AG08395 (cell line): ENCODE data around the gene ATR.
"Not testable (repeated sequence)": the region's sequence is repeated elsewhere in the genome, so short reads cannot be mapped to it uniquely, and the experiment has no call there.

Source experiments
- DNase-seq: peaks from one replicate; pipeline ENCODE4 v3.0.0; 2012; ENCODE audit warnings: mixed read lengths, low spot score

The ATR gene

GRCh38 chr3:142578329-142579223, at the start of gene ATR:
Gene ATR, minus strand, starts transcription at chr3:142578733. Its CDS starts 29 bp downstream, at chr3:142578704.
- peak; percentile 96 for DNase-seq

- no peak for DNase-seq
These were observed 48.4 kb upstream of the ATR start for GRCh38 chr3:142626971-142627370.

- no peak for DNase-seq
These were observed 46.6 kb upstream of the ATR start for GRCh38 chr3:142625153-142625440.

DNA sequence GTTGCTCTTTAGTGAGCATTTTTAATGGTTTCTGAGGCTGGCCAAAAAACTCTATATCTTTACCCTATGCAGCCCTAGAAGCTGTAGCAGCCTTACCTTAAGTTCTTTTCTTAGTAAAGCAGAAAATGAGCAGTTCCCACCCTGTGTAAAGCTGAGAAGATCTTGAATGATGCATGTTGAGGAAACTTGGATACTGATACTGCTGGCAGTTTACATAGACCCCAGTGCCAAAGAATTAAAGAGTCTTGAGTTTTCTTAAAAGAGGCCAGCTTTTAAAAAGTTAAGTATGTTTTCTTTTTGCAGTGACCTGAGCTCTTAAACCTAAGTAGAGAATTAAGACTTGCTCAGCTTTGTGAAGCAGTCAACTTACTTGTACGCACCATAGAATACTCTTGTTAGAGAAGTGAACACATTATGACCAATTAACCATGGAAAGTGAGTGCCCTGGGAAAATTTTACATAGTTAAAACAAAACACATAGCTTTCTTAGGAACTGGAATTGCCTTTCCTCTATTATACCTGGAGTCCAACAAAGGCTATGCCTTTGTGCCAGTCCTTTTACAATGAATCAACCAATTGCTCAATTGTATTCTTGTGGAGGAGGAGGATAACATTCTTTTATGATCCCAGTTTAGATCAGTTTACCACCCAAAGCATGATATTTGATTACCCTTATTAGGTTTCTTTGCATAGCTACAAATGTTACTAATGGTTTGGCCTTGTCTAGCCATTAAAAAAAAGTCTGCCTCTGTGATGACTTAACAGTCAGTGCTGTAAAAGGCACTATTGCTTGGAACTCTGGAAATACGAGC, 46.0 kb upstream of the ATR start:
- DNase-seq = no peak

DNA sequence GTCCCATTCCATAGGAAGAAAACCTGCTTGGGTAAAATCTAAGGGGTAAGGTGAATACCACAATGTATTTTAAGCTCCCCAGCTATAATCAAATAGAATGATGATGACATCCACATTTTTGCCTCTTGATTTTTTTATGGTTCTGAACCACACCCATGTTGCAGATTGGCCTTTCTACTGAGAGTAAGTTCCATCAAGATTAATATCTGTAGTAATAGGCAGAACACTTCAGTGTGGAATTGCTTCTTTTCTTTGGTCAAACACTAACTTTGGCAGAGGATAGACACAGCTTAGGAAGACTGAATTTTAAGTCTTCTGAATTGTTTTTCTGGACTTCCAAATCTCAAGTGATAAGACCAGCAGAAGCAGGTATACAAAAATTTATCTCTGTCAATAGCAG, 44.7 kb upstream of the ATR start:
- no peak for DNase-seq

- DNase-seq = no peak
These were observed 43.9 kb upstream of the ATR start for GRCh38 chr3:142622405-142622804.

- DNase-seq = no peak
These were observed 40.5 kb upstream of the ATR start for GRCh38 chr3:142618917-142619461.

DNA sequence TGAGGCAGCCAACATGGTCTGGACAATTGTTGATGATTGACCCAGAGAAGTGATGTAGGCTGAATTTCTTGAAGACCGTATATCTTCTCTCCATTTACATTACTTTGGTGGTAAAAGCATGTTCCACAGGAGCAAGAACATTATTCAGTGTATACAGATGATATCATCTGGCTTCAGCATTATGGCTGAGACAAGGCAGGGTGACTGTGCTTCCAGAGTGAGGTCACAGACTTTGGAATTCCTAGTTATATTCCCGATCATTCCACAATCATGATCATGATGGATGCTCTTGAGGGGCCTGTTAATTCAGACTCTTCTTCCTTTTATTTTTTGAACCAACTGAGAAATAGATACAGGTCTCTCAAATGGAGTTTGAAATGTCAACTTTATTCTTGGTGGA, 36.6 kb upstream of the ATR start:
- no peak for DNase-seq

DNA sequence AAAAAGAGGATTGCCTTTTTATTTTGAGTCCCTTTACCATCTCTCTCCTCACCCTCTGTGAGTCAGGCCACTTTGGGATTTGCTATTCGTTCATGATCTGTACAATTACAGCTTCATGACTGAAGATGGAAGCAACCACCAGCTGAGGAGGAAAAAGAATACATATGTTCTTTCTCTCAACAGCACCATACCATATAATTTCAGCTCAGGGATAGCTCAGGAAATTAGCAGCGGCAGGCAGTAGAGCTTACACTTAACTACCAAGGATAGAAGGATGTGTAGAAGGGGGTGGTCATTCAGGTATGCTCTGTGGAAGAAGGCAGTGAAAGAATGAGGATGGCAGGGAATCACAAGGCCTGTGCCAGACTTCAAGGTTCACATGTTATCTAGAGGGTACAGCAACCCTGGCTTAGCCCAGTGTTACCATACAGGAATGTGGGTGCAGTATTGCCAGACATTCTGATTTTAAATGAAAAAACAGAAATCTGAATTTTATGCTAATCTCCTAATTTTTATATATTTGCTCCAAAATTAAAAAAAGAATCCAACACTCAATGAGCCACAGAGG, 35.6 kb upstream of the ATR start:
- DNase-seq = no peak

DNA sequence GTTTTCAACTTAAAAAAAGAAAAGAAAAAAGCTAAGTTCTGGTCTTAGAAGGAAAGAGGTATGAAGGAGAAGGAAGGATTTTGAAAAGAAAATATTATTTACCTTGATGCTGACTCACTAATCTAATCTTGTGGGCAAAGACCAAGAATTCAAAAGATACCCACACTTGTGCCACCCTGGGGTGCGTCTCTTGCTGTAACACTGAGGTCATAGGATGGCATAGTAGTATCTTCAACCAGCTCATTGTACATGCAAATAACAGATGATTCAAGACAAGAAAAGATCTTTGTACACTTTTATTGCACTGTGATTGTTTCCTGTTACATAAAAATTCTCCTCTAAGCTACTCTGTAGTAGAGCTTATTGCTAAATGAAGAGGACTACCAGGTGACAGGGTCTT, 35.0 kb upstream of the ATR start:
- DNase-seq = no peak

DNA sequence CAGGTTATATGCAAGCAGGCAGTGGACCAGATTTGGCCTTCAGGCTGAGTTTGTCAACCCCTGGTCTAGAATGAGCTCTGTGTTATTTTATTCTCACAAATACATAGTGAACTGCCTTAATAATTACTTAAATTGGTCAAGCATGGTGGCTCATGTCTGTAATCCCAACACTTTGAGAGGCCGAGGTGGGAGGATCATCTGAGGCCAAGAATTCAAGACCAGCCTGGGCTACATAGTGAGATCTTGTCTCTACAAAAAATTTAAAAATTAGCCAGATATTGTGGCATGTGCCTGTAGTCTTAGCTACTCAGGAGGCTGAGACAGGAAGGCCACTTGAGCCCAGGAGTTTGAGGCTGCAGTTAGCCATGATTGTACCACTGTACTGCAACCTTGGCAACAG, 32.7 kb upstream of the ATR start:
- no peak for DNase-seq

GRCh38 chr3:142609136-142609535, 30.6 kb upstream of the ATR start:
- DNase-seq = no peak

DNA sequence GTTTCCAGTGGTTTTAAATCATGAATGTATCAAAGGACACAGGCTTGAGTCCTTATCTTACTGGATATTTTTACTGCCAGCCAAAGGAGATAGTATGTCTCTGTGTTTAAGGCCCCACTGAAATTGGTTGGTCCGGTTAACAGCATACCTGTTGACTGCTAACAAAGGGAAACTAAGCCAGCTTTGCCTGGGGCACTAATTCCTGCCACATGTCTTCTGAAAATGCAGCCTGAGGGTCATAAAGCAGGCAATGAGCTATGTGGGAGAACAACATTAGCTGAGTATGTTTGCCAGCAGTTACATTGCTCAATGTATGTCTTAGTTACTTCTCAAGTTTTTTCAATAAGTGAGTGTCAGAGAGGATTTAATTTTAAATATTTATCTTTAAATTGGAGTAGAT, 30.1 kb upstream of the ATR start:
- DNase-seq = no peak

- no peak for DNase-seq
These were observed 26.4 kb upstream of the ATR start for GRCh38 chr3:142604940-142605339.

- DNase-seq = not testable (repeated sequence)
These were observed 24.8 kb upstream of the ATR start for GRCh38 chr3:142603386-142603705.

DNA sequence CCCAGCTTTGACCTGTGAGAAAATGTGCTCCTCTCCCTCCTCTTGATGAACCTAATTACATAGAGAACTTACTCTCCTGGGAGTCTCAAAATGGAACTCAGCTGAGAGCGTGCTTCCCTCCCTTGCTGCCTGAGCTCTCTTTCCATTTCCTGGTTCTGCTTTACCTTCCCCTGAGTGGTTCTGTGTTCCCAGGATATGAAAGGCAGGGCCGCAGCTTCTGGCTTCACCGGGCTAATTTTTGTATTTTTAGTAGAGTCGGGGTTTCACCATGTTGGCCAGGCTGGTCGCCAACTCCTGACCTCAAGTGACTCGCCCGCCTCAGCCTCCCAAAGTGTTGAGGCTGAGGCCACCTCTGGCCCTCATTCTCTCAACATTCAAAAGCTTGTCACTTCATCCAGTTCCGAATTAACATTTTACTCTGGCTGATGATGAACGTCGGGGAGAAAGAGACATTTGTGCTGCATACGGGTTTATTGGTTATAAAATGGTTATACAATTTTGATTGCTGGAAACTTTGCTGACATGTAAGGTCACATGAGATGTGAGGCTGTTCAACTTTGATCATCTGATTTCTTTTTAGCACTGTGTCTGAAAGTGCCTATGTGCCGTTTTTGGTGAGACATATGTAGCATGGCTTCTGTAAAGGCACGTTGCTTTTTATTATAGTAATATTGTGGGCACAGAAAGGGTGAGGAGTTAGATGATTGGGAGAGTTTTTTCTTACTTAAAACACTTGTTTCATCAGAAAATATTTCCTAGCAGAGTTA, 24.3 kb upstream of the ATR start:
- no peak for DNase-seq

DNA sequence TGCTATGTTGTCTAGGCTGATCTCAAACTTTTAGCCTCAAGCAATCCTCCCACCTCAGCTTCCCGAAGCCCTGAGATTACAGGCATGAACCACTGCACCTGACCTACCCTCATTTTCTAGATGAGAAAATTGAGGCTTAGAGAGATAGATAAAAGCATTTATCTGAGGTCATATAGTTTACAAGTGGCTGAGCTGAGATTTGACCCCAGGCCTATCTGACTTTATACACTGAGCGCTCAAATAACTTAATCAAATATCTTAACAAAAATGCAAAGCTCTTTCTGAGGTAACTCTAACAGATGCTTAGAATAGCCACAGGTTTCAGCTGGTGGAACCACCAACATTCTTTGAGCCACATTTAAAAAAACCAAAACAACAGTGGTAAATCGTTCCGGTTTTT, 23.2 kb upstream of the ATR start:
- DNase-seq = no peak

GRCh38 chr3:142597906-142598305, 19.4 kb upstream of the ATR start:
- no peak for DNase-seq

DNA sequence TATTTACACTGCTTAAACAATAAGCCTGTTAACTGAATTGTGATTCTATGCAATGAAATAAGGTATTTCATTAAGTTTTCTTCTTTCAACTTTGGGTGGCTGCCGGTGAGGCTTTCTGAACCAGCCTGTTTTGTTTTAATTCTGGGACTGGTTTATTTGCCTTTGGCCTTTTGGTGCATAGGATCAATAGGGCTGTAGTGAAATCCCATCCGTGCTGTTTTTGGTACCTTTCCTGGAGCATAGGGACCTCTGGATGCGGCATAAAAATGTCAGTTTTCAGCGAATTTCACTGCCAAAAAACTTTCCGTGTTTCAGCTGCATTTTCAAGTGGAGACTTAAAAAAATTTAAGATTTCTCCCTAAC, 18.2 kb upstream of the ATR start:
- DNase-seq = peak; percentile 14

DNA sequence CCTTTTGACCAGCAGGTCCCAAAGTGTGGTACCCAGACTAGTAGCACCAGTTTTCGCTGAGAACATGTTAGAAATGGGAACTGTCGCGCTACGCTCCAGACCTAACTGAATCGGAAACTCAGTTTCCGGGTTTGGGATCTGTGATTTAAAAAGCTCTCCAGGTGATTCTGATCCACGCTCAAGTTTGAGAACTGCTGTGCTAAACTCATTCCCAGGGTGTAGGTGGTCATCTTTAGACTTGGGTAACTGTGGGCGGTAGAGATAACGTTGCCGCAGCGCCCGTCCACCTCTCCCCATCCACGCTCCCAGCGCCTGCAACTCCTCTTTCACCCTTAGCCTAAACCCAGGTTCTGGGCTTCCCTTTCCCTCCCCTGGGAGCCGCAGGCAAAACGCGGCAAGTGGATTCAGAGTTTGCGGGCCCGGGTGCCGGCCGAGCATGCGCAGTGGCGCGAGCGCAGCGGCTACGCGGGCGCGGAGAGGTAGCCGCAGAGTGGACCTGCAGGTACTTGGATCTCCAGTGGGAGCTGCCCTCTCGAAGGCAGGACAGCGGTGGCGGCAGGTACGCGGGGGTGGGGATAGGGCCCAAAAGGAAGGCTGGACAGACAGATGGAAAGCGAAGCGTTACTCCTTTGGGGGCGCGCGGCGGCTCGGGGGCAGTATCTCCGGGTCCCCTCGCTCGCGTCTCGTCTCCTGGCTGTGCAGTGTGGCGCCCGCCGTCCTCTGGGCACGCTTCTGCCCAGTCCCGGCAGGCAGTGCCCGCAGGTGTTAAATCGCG, 17.6 kb upstream of the ATR start, which contains the start of gene PLS1:
Gene PLS1 (plus strand): TSS at position 443 of the 775 bp plus-strand sequence. CDS start 67,845 bp downstream, outside the sequence.
- peak; percentile 97 for DNase-seq

GRCh38 chr3:142595581-142595950, 17.0 kb upstream of the ATR start:
- DNase-seq = peak; percentile 63
